Measurements from ENCODE around the gene IFNA1.

Gene IFNA1

DNA sequence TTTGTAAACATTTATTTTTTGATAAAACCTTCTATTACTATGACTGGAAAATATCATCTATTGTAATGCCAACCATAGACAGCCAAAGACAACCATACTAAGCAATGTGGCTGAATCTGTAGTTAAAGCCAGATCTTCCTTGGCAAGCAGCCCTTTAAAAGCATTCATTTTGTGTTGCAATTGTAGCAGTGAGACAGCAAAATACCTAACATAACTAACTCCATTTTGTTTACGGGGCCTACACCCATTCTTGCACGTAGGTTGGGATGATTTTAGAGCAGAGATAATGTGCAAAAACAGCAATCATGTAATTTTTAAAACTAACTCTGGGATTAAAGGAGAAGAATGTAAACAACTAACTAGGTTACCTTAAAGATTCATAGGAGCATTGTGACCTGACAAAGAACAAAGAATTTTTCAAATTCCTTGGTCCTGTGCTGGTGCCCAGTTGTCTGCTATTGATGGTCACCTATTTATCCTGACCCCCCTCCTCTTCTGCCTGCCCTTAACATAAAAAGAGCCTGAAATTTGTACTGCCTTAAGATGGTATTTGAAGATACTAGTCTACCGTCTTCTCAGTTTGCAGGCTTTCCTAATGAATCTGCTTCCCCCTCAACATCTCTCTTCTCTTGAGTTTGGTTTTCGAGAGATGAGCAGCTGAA is 10.6 kb downstream of the IFNA1 start:
- DNase-seq, result no peak

- DNase-seq, result no peak
Measured at GRCh38 chr9:21452681-21453080, 12.4 kb downstream of the IFNA1 start.

DNA sequence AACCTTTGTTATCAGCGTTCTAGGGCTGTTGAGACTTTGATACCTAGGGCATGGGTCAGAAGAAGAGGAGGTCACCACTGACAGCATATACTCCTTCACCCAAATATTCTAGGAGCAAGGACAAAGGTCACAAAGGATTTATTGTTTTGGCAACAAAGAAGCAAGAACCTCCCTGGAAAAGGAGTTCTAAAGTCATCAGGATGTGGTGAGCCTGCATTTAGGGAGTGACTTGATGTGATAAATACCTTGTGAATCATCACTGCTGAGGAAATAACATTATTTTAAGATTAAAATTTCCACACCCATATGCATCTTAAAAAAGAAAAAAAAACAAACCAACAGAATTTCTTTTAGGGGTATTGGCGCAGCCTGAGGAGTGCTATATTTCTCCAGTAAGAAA is 13.9 kb downstream of the IFNA1 start:
- DNase-seq, result no peak

- no peak for DNase-seq
Measured at GRCh38 chr9:21455320-21455719, 15.1 kb downstream of the IFNA1 start.

GRCh38 chr9:21461377-21461776 is 21.1 kb downstream of the IFNA1 start:
- DNase-seq, result no peak

DNA sequence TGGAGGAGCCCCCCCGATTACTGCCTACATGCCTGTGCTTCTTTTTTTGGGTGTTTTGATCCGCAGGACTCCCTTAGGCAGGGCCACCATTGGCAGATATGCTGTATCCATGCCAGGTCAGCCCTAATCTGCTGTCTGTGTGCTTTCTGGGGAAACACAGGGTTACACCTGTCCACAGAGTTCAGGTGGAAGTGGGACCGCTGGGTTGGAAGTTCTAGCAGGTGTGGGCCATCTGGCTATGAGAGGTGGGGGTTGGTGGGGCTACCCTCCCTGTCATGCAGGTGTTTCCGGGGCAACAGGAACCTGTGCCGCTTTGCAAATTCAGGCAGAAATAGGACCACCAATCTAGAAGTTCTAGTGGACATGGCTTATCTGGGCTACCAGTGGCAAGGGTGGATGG is 24.9 kb downstream of the IFNA1 start:
- no peak for DNase-seq

- no peak for DNase-seq
Measured at GRCh38 chr9:21465859-21466518, 25.8 kb downstream of the IFNA1 start.

DNA sequence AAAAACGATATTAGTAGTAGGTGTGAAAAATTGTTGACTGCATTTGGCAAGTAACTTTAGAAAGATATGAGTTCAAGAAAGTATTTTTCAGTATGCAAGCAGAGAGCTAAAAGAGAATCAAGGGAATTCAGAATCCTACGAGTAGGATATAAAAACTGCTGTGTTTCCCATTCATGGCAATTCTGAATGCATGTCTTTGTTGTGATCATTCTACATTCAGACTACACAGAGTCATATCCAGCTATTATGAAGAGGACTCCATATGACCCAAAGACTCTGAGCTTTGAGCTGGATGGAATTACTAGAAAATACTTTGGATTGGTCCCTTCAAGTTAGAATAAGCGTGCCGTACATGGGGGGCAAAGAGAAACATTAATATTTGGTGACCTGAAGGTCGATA is 29.9 kb downstream of the IFNA1 start:
- no peak for DNase-seq

- DNase-seq, result no peak
Measured at GRCh38 chr9:21473236-21473635, 33.0 kb downstream of the IFNA1 start.

DNA sequence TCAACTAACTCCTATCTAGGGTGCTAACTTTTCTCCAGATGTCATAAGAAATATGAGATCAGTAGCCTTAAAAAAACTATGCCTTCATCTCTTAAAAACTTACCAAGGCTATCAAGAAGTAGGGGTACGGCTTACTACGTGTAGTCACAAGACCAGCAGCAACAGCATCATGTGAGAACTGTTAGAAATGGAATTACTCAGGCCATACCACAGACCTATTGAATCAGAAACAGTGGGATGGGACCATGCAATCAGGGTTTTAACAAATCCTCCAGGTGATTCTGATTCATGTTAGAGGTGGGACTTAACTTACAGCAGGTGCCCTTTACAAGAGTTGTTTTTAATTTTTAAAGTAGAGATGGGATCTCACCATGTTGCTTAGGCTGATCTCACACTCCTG is 37.2 kb downstream of the IFNA1 start:
- DNase-seq, result no peak

DNA sequence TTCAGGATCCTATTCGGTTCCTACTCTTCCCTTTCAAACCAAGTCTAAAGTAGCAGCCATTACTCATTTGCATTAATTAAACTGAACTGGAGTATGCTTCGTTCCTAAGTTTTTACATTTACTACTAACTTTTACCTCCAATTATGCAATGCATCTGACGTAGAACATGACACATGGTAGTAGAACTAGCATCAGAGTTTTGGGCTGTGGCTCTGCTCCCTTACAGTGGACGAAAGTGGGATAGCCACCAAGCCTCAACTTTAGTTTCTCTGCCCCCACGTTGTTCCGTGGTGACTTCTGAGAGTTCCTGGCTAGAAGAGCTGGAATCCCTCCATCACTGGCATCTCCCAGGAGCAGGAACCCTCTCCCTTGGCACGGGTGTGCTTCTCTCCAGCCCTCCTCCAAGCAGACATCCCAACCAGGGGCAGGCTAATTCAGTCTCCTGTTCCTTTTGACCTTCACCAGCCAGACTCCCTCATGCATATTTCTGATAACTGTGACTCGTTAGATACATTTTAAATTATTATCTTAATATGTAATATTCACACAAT is 39.0 kb downstream of the IFNA1 start:
- DNase-seq, result no peak

DNA sequence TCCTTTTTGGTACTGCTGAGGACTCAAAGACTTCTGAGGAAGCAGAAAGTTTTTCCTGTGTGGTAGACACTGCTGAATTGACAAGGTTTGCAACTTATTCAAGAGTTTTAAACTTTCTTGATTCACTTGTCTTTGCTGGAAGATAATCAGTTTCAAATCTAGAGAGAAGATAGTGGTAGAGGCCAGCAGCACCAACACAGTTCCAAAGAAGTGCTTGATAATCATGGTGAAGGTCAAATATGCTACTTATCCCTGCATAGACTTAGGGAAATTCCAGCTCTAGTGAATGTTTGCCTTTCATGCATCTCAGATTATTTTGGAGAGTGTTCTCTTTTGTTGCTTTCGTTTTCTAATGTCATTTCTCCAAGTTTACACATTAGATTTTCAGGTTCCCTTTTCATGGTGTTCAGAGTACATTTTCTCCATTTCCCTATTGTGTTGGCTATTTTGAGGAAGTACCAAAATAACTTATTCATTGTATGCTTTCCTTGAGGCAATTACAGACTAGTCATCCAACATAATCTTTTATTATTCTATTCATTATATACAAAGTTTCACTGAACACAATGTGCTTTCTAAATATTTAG is 41.3 kb downstream of the IFNA1 start:
- no peak for DNase-seq

DNA sequence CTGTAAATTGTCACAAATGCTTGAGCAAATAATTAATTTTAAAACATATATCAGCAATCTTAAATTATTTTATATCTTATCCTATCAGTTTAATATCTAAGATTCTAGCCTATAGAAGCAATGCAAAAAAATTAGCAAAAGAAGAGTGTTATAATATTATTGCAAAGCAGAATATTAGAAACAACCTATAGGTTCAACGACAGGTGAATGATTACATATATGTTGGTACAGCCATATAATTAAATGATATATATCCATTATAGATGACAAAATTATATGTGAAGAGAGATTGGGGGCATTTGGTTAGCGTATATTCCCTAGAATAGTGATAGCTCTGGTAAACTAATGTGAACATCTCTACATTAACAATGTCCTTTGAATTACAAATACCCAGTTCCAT is 42.0 kb downstream of the IFNA1 start, which contains the start of gene IFNE:
IFNE (minus strand) TSS at position 101 of the 400 bp plus-strand sequence. CDS start 619 bp downstream, outside the sequence.
- no peak for DNase-seq

Measured in NCI-H510A (cell line).